ENCODE measurements around the gene NTRK3.

Gene NTRK3

DNA sequence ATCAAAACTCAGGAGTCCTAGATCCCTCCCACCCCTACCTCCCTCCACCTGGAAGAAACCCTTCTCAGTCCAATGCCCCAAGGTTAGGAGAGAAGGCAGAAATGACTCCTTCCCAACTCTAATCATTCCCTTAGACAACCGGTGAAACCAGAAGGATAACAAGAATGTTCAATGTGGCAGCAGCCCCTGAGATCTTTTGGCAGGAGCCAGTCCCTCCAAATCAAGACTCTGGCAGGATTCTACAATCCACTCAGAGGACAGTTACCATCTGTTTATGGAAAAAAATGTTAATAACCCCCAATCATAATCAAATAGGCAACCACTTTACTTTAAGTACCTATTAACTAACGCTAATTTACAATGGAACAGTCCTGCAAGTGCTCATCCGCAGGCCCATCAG is 136.5 kb downstream of the NTRK3 start:
- TF ChIP-seq ZNF274 (IDR thresholded peaks at IDR 0.05; ENCODE audit: low read depth, low read length) = no peak
- no peak overlapping the region for H3K4me3 ChIP-seq (ENCODE audit: low read length)

DNA sequence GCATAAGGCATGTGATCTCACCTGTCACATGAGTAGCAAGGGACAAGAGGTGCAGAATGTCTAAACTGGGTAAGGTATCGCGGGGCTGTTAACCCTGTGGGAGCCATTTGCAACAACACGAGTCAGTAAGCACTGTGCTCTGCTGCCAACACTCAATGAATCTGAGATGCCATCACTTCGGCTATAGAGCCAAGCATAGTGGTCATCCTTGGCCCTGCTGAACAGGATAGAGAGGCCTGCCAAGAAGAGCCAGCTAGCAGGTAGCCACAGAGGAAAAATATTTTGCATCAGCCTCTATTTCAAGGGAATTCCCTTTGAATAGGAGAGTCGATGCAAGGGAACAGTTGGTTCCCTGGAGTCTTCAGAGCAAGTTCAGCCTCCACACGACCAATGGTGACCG is 137.8 kb downstream of the NTRK3 start:
- no peak for TF ChIP-seq ZNF274 (IDR thresholded peaks at IDR 0.05; ENCODE audit: low read depth, low read length)
- no peak overlapping the region for H3K4me3 ChIP-seq (ENCODE audit: low read length)

DNA sequence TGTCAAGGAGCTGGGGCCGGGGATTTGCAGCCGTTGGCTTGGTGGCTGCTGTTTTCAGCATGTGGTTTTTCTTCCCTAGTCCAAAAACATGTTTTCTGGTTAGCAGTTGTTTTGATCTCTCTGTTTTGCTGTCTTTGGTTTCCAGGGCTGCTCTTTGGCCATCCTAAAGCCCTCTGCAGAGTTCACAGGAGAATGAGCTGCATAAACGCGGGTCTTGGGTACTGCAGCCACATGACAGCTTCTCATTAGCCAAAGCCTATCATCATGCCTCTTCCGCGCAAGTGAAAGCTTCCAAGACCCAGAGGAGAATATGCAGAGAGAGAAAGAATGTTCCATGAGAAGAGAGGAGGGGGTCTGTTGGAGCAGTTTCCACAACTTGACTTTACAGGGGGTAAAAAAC is 138.5 kb downstream of the NTRK3 start:
- H3K4me3 ChIP-seq (ENCODE audit: low read length) = no peak overlapping the region
- TF ChIP-seq ZNF274 (IDR thresholded peaks at IDR 0.05; ENCODE audit: low read depth, low read length) = no peak

DNA sequence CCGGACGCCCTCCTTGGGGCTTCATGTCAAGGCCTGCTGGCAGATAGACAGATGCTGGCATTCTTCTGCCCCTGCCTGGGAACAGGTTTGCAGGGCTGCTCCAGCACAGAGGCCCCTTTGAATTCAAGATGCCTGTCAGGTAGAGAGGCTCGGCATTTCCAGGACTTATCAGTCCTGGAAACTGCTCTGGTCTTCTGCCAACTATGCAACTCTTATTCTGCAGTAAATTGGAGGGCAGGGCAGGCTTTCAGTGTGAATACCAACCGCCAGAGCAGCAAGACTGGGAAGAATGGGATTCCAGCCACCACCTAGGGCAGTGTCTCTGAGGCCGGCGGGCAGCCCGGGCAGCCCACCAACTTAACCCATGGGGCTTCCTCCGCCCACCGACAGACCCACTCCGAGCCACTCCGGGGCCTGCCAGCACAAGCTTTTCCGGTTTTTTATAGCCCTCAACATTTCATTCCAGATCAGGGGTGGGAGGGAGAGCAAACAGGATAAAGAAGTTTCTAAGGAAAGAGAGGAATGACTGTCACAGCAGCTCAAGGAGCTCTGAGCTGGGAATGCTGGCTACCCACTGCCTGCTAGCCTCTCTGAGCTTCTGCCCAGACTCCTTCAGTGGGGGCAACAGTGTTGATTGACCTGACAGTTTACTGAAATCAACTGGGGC is 140.9 kb downstream of the NTRK3 start:
- TF ChIP-seq ZNF274 (IDR thresholded peaks at IDR 0.05; ENCODE audit: low read depth, low read length) = no peak
- no peak overlapping the region for H3K4me3 ChIP-seq (ENCODE audit: low read length)

DNA sequence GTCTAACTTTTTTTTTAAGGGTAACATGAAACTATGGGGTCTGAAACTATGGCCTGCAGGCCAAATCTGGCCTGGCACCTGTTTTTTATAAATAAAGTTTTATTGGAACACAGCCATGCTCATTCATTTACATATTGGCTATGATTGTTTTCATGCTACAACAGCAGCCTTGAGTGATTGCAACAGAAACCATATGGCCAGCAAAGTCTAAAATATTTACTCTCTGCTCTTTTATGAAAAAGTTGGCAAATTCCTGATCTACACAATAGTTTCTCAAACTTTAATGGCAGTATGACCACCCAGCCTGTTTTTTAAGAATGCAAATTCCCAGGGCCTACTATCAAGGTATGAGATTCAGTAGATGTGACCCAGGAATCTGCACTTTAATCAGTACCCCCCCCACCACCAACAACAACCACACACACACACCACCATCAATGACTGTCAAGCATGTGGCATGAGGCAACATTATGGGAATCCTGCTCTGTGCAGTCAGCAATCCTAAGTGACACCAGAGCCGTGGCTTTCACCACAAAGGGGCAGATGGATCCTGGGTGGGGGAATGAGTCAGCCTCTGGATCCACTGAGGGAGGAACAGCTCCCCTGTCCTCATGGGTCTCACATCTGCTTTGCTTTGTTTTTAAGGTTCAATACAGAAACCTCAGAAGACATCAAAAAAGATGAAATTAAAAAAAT is 142.8 kb downstream of the NTRK3 start:
- TF ChIP-seq ZNF274 (IDR thresholded peaks at IDR 0.05; ENCODE audit: low read depth, low read length) = no peak
- no peak overlapping the region for H3K4me3 ChIP-seq (ENCODE audit: low read length)

DNA sequence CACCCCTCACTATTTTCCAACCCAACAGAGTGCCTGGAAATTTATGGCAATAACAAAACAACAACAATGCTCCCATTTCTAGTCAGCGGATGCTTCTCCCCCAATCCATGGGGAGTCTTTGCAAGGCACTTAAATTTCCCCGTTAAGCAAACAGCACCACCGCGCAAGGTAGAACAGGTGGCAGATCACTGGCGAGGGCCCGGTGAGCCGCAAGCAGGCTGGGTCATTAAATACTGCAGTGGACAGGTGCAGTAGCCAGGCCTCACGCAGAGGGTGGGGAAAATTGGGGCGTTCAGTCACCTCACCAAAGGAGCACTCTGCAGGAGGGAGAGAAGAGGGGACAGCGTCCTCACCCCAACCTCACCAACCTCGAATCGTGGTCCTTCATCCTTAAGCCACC is 147.5 kb downstream of the NTRK3 start:
- TF ChIP-seq ZNF274 (IDR thresholded peaks at IDR 0.05; ENCODE audit: low read depth, low read length) = no peak
- no peak overlapping the region for H3K4me3 ChIP-seq (ENCODE audit: low read length)

DNA sequence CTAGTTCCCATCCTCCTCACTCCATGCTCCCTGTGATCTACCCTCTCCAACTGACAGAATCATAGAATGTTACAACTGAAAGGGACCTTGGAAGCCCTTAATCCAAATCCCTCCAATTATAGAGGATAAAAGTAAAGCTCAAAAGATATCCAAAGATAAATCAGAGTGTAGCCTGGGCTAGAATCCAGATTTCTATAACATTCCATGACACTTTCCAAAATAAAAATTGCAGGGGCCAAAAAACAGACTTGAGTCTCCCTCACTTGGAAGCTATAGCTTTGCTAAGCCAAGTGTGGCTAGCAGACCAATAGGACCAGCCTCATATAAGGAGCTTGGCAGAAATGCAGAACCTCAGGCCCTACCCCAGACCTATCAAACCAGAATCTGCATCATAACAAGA is 148.1 kb downstream of the NTRK3 start:
- H3K4me3 ChIP-seq (ENCODE audit: low read length) = no peak overlapping the region
- no peak for TF ChIP-seq ZNF274 (IDR thresholded peaks at IDR 0.05; ENCODE audit: low read depth, low read length)

DNA sequence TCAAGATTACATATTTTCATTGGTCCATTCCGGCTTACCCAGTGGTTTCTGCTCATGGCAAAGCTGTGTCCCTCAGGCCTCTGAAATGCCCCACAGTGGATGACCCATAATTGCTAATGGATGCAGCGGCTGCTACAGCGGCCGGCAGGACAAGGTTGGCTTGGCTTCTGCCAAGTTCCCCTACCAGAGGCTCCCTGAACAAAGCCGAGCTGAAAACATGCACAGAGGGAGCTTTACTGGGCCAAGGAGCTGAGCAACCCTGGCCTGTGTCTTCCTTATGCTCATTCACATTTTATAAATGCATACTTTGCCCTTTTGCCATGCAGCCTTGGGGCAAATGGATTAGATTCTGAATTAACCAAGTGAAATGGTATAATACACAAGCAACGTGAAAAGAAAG is 150.5 kb downstream of the NTRK3 start:
- no peak for TF ChIP-seq ZNF274 (IDR thresholded peaks at IDR 0.05; ENCODE audit: low read depth, low read length)
- no peak overlapping the region for H3K4me3 ChIP-seq (ENCODE audit: low read length)

DNA sequence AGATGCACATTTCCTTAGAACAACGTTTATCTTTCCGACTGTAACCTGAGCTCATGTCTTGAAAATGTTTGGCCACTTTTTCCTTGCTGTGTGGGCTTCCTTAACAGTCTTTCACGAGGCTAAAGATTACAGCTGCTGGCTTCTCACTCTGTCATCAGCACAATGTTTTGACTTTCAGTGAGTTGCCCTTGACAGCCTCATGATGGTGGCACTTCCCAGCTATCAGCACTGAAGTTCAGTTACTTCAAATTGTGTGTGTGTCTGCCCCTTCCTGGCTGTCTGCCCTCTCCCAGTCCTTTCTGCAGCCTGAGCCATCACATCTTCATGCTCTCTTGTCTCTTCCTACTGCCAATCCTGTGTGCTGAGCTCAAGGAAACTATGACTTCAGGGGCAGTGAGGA is 152.2 kb downstream of the NTRK3 start:
- TF ChIP-seq ZNF274 (IDR thresholded peaks at IDR 0.05; ENCODE audit: low read depth, low read length) = no peak
- no peak overlapping the region for H3K4me3 ChIP-seq (ENCODE audit: low read length)

DNA sequence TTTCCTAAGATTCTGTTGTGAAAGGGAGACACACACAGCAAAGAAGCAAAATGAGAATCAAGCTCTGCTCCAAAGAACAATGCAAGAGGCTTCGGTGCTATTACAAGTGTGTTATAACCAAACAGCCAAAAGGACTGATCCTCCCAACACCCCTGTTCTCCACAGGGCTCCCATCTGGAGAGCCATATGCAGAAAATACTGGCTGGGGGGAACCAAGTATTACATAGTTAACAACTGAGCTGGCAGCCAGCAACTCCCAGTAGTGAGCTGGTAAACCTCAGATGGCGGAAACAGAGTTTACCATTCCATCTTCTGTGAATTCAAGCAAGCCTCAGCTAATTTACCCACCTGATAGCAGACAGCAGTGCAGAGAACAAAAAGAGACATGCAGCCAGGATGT is 156.4 kb downstream of the NTRK3 start:
- no peak overlapping the region for H3K4me3 ChIP-seq (ENCODE audit: low read length)
- TF ChIP-seq ZNF274 (IDR thresholded peaks at IDR 0.05; ENCODE audit: low read depth, low read length) = no peak

DNA sequence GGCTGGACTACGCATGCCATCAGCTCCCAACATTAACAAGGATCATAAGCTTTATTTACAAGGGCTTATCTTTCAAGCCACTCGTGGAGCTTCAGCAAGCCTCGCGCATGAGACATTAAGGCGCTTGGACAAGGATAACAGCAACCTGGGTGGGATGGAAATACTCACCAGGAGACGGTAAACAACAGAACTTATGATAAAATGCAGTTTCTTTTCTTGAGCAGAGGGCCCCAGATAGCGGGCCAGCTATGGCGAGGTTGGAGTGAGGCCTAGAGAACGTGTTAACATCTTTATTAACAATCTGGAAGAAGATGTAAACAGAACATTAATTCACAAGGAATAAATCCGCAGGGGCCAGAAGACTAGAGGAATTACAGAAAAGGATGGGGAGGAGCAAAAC is 158.2 kb downstream of the NTRK3 start:
- no peak overlapping the region for H3K4me3 ChIP-seq (ENCODE audit: low read length)
- TF ChIP-seq ZNF274 (IDR thresholded peaks at IDR 0.05; ENCODE audit: low read depth, low read length) = no peak

DNA sequence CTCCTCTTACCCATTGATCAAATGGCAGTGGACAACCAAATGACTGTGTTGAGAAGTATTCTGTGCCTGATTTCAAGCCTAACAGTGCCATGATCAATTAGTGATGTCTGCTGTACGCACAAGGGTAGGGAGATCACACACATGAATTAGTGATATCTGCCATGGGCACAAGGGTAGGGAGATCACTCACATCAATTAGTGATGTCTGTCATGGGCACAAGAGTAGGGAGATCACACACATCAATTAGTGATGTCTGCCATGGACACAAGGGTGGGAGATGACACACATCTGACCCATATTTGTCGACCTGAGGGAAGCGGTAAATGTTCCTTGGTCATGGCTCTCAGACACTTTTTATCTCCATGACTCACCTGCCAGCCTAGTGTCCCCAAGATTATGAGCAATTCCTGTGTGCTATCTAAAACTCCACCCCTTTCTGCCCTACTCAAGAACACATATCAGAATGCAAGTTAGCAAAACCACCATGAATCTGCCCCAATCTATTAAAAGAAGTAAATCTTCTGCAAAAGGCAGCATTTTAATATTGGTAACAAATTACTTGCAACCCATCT is 165.0 kb downstream of the NTRK3 start:
- no peak overlapping the region for H3K4me3 ChIP-seq (ENCODE audit: low read length)
- TF ChIP-seq ZNF274 (IDR thresholded peaks at IDR 0.05; ENCODE audit: low read depth, low read length) = no peak

DNA sequence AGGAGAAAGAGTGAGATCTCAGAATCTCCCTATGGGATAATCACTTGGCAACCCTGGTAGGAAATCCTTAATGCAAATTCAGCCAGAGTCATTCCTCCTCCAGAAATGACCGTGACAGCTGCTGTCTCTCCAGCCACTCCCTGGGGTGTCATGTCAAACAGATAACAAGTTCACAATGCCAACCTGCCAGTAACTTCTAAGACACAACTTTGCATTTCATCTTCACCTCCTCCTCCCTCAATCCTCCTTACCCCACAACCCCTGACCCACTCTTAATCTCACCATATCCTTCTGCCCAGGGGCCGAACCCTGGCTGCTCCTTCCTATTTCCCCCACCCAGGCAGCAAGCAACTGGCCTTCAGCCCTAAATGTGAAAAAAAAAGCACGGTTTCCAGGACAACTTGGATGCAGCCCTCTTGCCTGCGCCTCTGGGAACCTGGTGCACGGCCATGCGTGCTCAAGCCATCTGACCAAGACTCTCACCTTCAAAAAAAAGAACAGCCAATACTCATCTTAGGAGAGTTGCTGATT is 166.0 kb downstream of the NTRK3 start:
- H3K4me3 ChIP-seq (ENCODE audit: low read length) = no peak overlapping the region
- TF ChIP-seq ZNF274 (IDR thresholded peaks at IDR 0.05; ENCODE audit: low read depth, low read length) = no peak

DNA sequence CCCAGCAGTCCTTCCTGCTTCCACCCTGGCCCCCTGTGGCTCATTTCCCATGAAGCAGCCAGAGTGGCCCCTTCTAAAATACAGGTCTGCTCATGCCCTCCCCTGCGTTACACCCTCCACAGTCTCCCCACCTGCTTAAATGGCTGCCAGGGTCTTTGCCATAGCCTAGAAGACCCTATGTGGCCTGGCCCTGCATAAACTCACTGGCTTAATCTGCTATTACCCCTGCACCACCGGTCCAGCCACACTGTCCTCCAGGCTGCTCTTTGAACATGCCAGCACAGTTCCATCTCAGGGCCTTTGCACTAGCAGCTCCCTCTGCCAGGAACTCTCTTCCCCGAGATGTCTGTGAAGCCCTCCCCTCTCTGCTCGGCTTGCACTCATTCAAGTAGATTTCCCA is 166.8 kb downstream of the NTRK3 start:
- no peak for TF ChIP-seq ZNF274 (IDR thresholded peaks at IDR 0.05; ENCODE audit: low read depth, low read length)
- H3K4me3 ChIP-seq (ENCODE audit: low read length) = no peak overlapping the region

DNA sequence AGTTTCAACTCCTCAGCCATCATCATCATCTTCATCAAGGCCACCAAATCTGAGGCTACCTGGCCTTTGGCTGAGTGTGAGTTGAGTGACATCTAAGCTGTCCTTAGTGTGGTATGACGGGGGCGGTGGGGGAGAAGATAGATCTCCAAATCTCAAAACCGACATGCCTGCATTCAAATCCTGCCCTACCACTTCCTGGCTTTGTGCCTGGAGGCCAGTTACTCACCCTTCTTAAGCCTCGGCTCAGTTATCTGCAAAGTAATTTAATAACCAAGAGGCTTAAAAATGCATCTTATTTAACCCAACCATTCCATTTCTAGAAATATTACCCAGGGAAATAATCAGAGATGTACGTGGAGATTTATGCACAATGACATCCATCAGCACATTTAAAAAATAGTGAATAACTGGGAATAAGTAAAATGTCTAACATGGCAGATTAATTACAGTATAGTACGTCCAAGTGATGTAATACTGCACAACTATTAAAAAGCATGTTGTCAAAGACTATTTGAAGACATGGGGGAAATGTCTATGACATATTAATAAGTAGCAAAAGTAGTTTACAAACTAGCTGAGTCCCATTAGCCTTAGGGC is 167.4 kb downstream of the NTRK3 start:
- no peak for TF ChIP-seq ZNF274 (IDR thresholded peaks at IDR 0.05; ENCODE audit: low read depth, low read length)
- H3K4me3 ChIP-seq (ENCODE audit: low read length) = no peak overlapping the region
